ENCODE measurements around the gene NAA38.

Gene NAA38

GRCh38 chr17:7852919-7853690 is 4.3 kb downstream of the NAA38 start:
- DNase-seq (ENCODE audit: low read depth in 3 of 3), result no peak

DNA sequence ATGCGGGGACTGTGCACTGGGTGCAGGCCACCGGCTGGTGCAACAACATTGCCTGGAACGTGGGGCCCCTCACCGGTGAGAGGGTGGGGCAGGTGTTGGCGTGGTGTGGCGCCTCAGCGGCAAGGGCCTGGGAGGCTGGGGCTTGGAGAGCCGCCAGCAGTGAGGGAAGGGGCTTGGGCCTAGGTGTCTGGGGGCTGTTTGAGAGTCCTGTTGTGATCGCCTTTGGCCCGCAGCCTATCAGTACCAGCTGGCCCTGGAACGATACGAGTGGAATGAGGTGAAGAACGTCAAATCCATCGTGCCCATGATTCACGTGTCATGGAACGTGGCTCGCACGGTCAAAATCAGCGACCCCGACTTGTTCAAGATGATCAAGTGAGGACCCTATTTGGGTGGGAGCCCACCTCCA is 5.1 kb downstream of the NAA38 start:
- DNase-seq (ENCODE audit: low read depth in 3 of 3), result no peak

- peak; percentile 86 to 94 (median 86) for DNase-seq (ENCODE audit: low read depth in 3 of 3)
Observed at GRCh38 chr17:7851438-7852261, 5.7 kb downstream of the NAA38 start.

GRCh38 chr17:7850701-7851437 is 6.5 kb downstream of the NAA38 start:
- DNase-seq (ENCODE audit: low read depth in 3 of 3), result no peak

DNA sequence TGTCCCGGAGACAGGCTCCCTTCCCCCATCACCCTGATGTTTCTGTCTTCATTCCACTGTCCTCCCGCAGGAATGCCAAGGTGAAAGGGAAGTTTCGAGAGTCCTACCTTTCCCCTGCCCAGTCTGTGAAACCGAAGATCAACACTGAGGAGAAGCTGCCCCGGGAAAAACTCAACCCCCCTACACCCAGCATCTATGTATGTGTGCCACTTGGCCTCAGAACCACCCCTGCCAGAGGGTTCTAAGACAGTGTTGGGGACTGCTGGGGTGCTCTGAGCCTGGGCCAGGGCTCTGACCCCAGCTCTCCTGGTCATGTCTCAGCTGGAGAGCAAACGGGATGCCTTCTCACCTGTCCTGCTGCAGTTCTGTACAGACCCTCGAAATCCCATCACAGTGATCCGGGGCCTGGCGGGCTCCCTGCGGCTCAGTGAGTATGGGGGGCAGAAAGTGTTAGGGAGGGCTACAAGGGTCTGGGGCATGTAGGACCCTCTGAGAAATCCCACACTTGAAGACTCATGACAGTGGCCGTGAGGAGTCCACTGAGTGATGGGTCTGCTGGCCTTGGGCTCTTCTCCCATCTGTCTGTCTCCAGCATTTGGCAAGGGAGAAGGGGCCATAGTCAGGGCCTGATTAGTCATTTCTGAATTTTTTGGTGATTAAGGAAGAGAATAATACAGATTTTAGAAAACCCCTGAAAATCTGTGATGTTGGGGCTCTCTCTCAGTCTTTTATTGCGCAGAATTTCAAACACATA is 7.4 kb downstream of the NAA38 start:
- no peak for DNase-seq (ENCODE audit: low read depth in 3 of 3)

DNA sequence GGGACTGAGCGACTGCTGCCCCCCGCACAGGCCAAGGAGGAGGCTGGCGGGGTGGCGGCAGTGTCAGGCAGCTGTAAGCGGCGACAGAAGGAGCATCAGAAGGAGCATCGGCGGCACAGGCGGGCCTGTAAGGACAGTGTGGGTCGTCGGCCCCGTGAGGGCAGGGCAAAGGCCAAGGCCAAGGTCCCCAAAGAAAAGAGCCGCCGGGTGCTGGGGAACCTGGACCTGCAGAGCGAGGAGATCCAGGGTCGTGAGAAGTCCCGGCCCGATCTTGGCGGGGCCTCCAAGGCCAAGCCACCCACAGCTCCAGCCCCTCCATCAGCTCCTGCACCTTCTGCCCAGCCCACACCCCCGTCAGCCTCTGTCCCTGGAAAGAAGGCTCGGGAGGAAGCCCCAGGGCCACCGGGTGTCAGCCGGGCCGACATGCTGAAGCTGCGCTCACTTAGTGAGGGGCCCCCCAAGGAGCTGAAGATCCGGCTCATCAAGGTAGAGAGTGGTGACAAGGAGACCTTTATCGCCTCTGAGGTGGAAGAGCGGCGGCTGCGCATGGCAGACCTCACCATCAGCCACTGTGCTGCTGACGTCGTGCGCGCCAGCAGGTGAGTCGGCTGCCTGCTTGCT is 8.1 kb downstream of the NAA38 start:
- DNase-seq (ENCODE audit: low read depth in 3 of 3), result no peak

GRCh38 chr17:7848739-7849129 is 8.6 kb downstream of the NAA38 start:
- no peak for DNase-seq (ENCODE audit: low read depth in 3 of 3)

DNA sequence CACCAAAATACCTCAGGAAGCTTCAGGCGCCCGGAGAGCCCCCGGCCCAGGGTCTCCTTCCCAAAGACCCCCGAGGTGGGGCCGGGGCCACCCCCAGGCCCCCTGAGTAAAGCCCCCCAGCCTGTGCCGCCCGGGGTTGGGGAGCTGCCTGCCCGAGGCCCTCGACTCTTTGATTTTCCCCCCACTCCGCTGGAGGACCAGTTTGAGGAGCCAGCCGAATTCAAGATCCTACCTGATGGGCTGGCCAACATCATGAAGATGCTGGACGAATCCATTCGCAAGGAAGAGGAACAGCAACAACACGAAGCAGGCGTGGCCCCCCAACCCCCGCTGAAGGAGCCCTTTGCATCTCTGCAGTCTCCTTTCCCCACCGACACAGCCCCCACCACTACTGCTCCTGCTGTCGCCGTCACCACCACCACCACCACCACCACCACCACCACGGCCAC is 9.2 kb downstream of the NAA38 start:
- DNase-seq (ENCODE audit: low read depth in 3 of 3), result no peak

DNA sequence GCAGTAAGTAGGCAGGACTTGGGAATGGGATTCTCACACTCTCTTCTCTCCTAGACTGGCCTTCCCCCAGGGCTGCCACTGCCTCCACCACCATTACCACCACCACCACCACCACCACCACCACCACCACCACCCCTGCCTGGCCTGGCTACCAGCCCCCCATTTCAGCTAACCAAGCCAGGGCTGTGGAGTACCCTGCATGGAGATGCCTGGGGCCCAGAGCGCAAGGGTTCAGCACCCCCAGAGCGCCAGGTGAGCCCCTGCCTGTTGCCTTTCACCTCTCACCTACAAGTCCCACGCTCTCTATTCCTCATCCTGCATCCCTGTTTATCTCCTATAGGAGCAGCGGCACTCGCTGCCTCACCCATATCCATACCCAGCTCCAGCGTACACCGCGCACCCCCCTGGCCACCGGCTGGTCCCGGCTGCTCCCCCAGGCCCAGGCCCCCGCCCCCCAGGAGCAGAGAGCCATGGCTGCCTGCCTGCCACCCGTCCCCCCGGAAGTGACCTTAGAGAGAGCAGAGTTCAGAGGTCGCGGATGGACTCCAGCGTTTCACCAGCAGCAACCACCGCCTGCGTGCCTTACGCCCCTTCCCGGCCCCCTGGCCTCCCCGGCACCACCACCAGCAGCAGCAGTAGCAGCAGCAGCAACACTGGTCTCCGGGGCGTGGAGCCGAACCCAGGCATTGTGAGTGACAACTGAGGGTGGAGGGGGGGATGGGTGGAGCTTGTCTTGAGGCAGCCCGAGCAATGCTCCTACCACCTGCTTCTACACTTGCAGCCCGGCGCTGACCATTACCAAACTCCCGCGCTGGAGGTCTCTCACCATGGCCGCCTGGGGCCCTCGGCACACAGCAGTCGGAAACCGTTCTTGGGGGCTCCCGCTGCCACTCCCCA is 10.3 kb downstream of the NAA38 start:
- DNase-seq (ENCODE audit: low read depth in 3 of 3), result no peak

DNA sequence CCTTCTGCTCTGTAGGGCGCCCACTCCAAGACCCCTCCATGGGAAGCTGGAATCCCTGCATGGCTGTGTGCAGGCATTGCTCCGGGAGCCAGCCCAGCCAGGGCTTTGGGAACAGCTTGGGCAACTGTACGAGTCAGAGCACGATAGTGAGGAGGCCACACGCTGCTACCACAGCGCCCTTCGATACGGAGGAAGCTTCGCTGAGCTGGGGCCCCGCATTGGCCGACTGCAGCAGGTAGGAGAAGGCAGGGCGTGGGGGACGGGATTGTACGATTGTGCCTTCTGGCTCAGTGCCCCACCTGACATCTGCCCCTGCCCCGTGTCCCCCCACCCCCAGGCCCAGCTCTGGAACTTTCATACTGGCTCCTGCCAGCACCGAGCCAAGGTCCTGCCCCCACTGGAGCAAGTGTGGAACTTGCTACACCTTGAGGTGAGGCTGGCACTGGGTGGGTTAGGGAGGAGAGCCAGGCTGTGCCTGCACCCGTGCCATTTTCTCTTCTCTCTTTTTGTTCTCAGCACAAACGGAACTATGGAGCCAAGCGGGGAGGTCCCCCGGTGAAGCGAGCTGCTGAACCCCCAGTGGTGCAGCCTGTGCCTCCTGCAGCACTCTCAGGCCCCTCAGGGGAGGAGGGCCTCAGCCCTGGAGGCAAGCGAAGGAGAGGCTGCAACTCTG is 11.2 kb downstream of the NAA38 start:
- no peak for DNase-seq (ENCODE audit: low read depth in 3 of 3)

DNA sequence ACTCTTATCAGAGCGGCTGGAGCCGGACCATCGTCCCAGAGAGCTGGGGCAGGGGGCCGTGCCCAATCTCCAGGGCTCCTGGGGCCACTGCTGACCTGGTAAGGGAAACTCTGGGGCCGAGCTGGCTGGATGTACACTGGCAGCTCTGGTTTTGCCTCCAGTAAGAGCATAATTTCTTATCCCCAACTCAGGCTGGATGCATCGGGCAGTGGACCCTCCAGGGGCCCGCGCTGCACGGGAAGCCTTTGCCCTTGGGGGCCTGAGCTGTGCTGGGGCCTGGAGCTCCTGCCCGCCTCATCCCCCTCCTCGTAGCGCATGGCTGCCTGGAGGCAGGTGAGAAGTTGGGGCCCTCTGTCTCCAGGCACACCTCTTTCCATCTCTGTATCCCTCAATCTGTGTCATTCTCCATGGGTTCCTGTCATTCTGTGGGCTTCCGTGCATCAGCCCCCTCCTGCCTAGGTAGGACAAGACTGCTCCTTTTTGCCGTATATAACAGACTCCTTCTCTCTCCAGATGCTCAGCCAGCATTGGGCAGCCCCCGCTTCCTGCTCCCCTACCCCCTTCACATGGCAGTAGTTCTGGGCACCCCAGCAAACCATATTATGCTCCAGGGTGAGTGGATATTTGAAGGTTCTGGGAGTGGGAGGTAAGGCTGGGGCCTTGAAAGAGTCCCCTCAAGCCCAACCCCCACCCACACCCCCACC is 11.8 kb downstream of the NAA38 start:
- no peak for DNase-seq (ENCODE audit: low read depth in 3 of 3)

- peak; percentile 66 to 82 (median 77) for DNase-seq (ENCODE audit: low read depth in 3 of 3)
Observed at GRCh38 chr17:7844292-7845154, 12.8 kb downstream of the NAA38 start.

DNA sequence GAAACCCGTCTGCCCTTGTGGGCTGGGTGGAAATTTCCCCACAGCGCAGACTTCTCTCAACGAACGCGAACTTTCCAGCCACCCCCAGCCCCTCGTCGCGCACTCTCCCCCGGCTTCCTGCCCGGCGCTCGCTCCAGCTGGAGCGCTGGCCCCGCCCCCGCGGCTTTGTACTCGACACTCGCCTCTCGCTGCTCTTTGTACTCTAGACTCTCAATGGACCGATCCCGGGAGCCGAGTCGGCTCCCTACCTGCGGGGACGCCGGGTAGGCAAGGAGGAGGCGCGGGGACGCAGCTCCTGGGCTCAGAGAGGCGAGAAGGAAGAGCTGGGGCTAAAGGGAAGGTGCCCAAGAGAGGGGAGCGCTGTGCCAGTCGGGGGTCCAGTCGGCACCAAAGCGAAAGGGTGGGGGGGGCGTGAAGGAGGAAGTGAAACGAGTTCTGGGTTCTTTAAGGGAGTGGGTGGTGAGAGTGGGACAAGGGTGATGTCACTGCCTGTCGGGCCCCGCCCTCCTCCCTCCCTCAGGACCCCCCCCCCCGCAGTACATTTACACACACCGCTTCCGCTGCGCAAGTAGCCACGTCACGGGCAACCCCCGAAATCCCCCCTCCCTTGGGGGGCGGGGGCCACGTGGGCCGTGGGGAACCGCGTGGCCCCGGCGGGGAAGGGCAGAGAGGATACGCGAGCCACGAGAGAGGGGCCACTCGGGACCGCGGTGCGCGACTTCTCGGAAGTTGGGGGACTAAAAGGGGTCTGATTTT is 13.6 kb downstream of the NAA38 start:
- DNase-seq (ENCODE audit: low read depth in 3 of 3), result peak; percentile 79 to 90 (median 84)

DNA sequence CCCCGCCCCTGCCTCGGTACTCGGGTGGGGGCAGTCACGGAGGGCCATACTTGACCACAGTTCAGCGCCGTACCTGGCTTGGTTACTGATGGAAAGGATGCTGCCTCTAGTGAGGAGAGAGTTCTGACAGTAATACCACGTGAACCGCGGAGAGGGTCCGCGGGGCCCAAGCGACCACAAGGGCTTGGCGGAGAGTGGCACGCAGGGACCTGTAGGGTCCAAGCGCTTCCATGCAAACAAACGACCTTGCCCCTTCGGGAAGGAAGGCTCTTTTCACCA is 14.2 kb downstream of the NAA38 start:
- no peak for DNase-seq (ENCODE audit: low read depth in 3 of 3)

- peak; percentile 87 to 96 (median 96) for DNase-seq (ENCODE audit: low read depth in 3 of 3)
Observed at GRCh38 chr17:7842380-7843256, 14.7 kb downstream of the NAA38 start.

DNA sequence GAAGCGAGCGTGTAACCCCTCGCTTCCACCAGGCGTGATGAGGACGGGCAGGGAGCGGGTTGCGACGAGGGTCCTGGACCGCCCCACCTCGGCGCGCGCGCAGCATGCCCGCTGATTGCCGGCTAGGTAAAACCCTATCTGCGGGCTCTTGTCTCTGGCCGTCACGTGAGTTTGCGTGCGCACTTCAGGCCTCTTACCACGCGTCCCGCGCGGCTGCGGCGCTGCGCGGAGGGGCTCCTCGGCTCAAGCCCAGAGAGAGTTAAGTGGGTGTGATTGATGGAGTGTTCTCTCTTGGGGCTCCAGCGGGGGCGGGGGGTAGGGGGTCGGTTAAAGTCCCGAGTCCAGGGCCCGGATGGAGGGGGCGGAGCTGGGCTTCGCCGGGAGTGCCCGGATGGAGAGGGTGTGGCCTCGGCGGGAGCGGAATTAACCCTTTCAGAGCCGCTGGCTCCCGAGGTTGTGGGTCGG is 15.4 kb downstream of the NAA38 start:
- peak; percentile 67 to 83 (median 73) for DNase-seq (ENCODE audit: low read depth in 3 of 3)

Measured in stimulated activated CD4-positive, alpha-beta T cell treated with anti-CD3 and anti-CD28 coated beads, TNF-alpha, amount 100 ng/mL, for 24 hours (primary cell).